D721Med (cell line): ENCODE results near the gene DCDC2.
A peak's percentile ranks its signal among the peaks of the same experiment; 100 is the strongest.
"Not testable (repeated sequence)": the region's sequence is repeated elsewhere in the genome, so short reads cannot be mapped to it uniquely, and the experiment has no call there.

Experiments
- DNase-seq: peaks from one replicate; pipeline ENCODE4 v3.0.0; 2011; ENCODE audit warnings: low spot score; ENCODE audit not compliant: insufficient read length
- FAIRE-seq: peaks from 2 replicates; lab custom pipeline; 2011; peaks lifted over from hg19 to GRCh38; lab: Jason Lieb, UNC
- CTCF ChIP-seq: IDR thresholded peaks from 2 replicates; pipeline ENCODE4 v1.5.1; 2012; ENCODE audit warnings: mild to moderate bottlenecking, control low read depth; ENCODE audit not compliant: insufficient read depth; ENCODE audit errors: missing control alignments

The DCDC2 gene

GRCh38 chr6:24376871-24377270 lies 19.0 kb upstream of the DCDC2 start:
- FAIRE-seq: no peak

GRCh38 chr6:24374612-24375011 lies 16.8 kb upstream of the DCDC2 start:
- no peak for TF ChIP-seq CTCF
- DNase-seq: no peak
- no peak for FAIRE-seq

More at GRCh38 chr6:24376871-24377270, 19.0 kb upstream of the DCDC2 start:
- no peak for DNase-seq
- no peak for TF ChIP-seq CTCF

- not testable (repeated sequence) for DNase-seq, FAIRE-seq
These were observed 7.3 kb upstream of the DCDC2 start for GRCh38 chr6:24365103-24365633.

GRCh38 chr6:24362363-24362762 lies 4.5 kb upstream of the DCDC2 start:
- DNase-seq, FAIRE-seq: not testable (repeated sequence)

- peak; percentile 56 for TF ChIP-seq CTCF
- no peak for FAIRE-seq
These were observed 2.0 kb upstream of the DCDC2 start for GRCh38 chr6:24359640-24360454.

GRCh38 chr6:24358219-24358821 lies 461 bp upstream of the DCDC2 start:
- no peak for FAIRE-seq
- no peak for TF ChIP-seq CTCF
- no peak for DNase-seq

More at GRCh38 chr6:24359640-24360454, 2.0 kb upstream of the DCDC2 start:
- peak; percentile 29 for DNase-seq

GRCh38 chr6:24356310-24356973 lies 1.4 kb downstream of the DCDC2 start:
- no peak for TF ChIP-seq CTCF
- no peak for DNase-seq
- FAIRE-seq: no peak
